ENCODE results near the gene CTRL. TPM values are rescaled to one million over a fixed set of nuclear protein-coding genes. Genes with fewer than 3 reads are reported as not detected.
"Not testable (repeated sequence)": the region's sequence is repeated elsewhere in the genome, so short reads cannot be mapped to it uniquely, and the experiment has no call there.

Gene CTRL
- polyA plus RNA-seq (2012; ENCODE audit: missing spikeins) = 2.9 TPM

GRCh38 chr16:67931712-67932461 is at the start of gene CTRL:
CTRL (minus strand) TSS chr16:67931862; CDS start chr16:67931852, 10 bp downstream.
- TF ChIP-seq TAF1 (IDR thresholded peaks at IDR 0.05; ENCODE audit: borderline replicate concordance, low read depth, low read length) (no peak), POLR2AphosphoS5 (IDR thresholded peaks at IDR 0.05; ENCODE audit: low read depth, low read length) (0 out of 2 replicates have a peak, but pooled peaks have one; percentile 48), POLR2A (IDR thresholded peaks at IDR 0.05; ENCODE audit: low read depth, low read length) (peak; percentile 1; the same call in 1 of the 2 replicates)
- DNase-seq (ENCODE audit: insufficient read length) (no peak), FAIRE-seq (no peak)

DNA sequence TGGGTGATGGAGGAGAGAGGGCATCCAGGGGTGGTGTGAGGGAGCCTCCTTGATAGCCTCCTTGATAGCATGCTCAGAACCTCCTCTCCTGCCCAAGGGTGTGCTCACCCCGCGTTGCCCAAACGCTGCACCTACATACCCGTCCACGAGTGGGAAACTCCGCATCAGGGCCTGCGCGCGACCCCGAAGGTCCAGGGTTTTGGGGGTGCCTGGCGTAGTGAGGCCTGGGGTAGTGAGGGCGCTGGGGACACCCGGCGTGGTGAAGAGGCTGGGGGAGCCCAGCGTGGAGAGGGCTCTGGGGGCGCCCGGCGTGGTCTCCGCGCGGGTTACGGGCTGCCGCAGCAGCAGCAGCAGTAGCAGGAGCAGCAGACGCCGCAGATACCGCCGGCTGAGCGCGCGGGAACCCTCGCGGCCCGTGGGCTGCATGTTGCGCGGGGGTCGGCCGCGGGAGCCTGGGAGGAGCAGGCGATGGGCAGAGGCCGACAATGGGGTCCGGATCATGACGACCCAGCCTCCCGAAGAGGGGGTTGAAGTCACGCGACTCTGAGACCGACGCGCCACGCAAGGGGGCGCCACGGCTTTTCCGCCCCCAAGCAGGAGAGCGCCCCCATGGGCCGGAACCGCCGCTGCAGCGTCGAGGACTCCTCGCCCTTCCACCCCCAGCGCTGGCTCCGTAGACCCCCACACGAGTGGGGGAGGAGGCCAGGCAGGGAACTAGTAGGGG is 48.5 kb upstream of the CTRL start, which contains the start of gene DPEP3:
Gene DPEP3, minus strand, starts transcription at position 545 of the 724 bp plus-strand sequence. Its CDS starts 119 bp downstream, at position 426.
- no peak for FAIRE-seq
- TF ChIP-seq POLR2AphosphoS5 (IDR thresholded peaks at IDR 0.05; ENCODE audit: low read depth, low read length) (no peak), POLR2A (IDR thresholded peaks at IDR 0.05; ENCODE audit: low read depth, low read length) (no peak), TAF1 (IDR thresholded peaks at IDR 0.05; ENCODE audit: borderline replicate concordance, low read depth, low read length) (no peak)
- peak; percentile 30 for DNase-seq (ENCODE audit: insufficient read length)

- no peak for DNase-seq (ENCODE audit: insufficient read length)
- TF ChIP-seq TAF1 (IDR thresholded peaks at IDR 0.05; ENCODE audit: borderline replicate concordance, low read depth, low read length) = no peak
- no peak for TF ChIP-seq POLR2A (IDR thresholded peaks at IDR 0.05; ENCODE audit: low read depth, low read length)
- FAIRE-seq = no peak
Observed at GRCh38 chr16:67977469-67978227, 46.0 kb upstream of the CTRL start.

DNA sequence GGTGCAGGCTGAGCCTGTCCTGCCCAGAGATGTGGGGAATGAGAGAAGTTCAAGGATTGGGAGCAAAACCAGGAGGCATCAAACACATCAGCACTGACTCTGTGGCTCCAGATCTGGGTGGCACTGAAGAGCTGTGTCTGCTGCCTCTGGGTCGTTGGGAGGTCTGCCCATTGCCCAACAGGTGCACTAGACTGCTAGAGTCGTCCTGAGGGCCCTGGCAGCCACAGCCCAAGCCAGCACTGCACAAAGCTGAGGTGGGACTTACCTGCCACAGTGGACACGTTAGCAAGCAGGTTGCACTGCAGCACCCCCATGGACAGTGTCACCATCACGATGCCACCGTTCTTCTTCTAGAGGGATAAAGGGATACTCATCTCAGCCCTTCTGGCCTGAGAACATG is 45.3 kb upstream of the CTRL start:
- no peak for TF ChIP-seq POLR2A (IDR thresholded peaks at IDR 0.05; ENCODE audit: low read depth, low read length)
- no peak for TF ChIP-seq POLR2AphosphoS5 (IDR thresholded peaks at IDR 0.05; ENCODE audit: low read depth, low read length)
- TF ChIP-seq TAF1 (IDR thresholded peaks at IDR 0.05; ENCODE audit: borderline replicate concordance, low read depth, low read length) = no peak
- FAIRE-seq (no peak), DNase-seq (ENCODE audit: insufficient read length) (no peak)

DNA sequence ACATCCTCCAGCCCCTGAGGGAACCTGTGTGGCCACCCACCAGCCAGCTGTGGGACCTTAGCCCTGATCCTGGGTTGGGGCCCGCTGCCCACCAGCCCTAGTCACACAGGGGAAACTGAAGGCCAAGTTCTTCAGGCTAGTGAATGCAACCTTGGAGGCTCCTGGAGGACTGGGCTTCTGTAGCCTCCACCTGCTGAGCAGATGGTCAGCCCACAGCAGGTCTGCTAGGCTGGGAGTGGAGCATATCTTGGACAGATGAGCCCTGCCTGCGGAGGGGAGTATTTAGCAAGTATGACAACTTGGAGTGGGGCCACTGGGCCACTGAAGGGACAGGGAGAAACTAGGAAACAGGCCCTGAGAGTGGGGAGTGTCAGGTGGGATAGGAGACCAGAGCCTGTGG is 44.5 kb upstream of the CTRL start:
- TF ChIP-seq TAF1 (IDR thresholded peaks at IDR 0.05; ENCODE audit: borderline replicate concordance, low read depth, low read length) (no peak), POLR2A (IDR thresholded peaks at IDR 0.05; ENCODE audit: low read depth, low read length) (no peak), POLR2AphosphoS5 (IDR thresholded peaks at IDR 0.05; ENCODE audit: low read depth, low read length) (no peak)
- no peak for DNase-seq (ENCODE audit: insufficient read length)

GRCh38 chr16:67975321-67976105 is 43.9 kb upstream of the CTRL start:
- no peak for TF ChIP-seq POLR2AphosphoS5 (IDR thresholded peaks at IDR 0.05; ENCODE audit: low read depth, low read length)
- no peak for TF ChIP-seq TAF1 (IDR thresholded peaks at IDR 0.05; ENCODE audit: borderline replicate concordance, low read depth, low read length)
- TF ChIP-seq POLR2A (IDR thresholded peaks at IDR 0.05; ENCODE audit: low read depth, low read length) = no peak
- no peak for FAIRE-seq
- DNase-seq (ENCODE audit: insufficient read length) = no peak

More for the DNA sequence above, 44.5 kb upstream of the CTRL start:
- no peak for FAIRE-seq

DNA sequence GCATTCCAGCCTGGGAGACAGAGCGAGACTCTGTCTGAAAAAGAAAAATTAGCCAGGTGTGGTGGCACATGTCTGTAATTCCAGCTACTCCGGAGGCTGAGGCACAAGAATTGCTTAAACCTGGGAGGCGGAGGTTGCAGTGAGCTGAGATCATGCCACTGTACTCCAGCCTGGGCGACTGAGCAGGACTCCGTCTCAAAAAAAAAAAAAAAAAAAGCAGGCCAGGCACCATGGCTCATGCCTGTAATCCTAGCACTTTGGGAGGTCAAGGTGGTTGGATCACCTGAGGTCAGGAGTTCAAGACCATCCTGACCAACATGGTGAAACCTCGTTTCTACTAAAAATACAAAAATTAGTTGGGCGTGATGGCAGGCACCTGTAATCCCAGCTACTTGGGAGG is 40.6 kb upstream of the CTRL start:
- FAIRE-seq; DNase-seq (ENCODE audit: insufficient read length): not testable (repeated sequence)

- no peak for DNase-seq (ENCODE audit: insufficient read length)
- no peak for FAIRE-seq
- TF ChIP-seq POLR2AphosphoS5 (IDR thresholded peaks at IDR 0.05; ENCODE audit: low read depth, low read length) (no peak), POLR2A (IDR thresholded peaks at IDR 0.05; ENCODE audit: low read depth, low read length) (no peak), TAF1 (IDR thresholded peaks at IDR 0.05; ENCODE audit: borderline replicate concordance, low read depth, low read length) (no peak)
Observed at GRCh38 chr16:67971111-67971510, 39.4 kb upstream of the CTRL start.

DNA sequence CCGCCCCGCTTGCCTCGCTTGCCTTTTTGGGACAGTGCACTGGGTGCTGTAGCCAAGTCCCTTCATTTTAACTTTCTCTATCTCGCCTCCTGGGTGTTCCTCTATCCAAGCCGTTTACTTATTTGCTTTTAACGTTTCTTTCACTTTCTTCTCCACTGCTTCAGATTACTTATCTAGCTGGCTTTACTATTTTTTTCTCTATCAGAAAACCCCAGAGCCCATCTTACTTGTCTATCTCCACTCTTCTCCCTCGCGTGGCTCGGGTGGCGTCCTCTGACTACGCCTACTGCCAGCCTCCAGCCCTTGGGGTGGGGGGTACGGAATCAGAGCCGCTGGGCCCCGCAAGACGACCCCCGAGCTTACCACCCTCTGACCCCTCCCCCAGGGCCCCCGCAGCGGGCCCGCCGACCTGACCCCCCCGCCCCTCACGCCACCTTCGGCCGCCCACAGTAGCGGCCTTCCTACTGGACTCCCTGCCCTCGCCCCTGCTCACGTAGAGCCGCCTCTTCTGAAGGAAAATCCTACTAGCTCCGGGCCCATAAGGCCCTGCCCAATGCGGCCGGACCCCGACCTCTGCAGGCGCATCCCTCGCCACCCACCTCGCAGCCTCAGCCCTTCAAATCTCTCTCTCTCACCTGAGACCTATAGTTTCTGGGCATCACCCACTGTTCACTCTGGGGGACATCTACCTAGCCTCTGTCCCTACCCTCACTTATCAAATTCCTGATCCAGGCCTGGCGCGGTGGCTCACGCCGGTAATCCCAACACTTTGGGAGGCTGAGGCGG is 37.8 kb upstream of the CTRL start:
- TF ChIP-seq TAF1 (IDR thresholded peaks at IDR 0.05; ENCODE audit: borderline replicate concordance, low read depth, low read length) (no peak), POLR2AphosphoS5 (IDR thresholded peaks at IDR 0.05; ENCODE audit: low read depth, low read length) (no peak), POLR2A (IDR thresholded peaks at IDR 0.05; ENCODE audit: low read depth, low read length) (no peak)
- no peak for DNase-seq (ENCODE audit: insufficient read length)
- FAIRE-seq = no peak

All from GM12892 (cell line).